ENCODE measurements around the gene ZXDC. TPM values are rescaled to one million over a fixed set of nuclear protein-coding genes. Genes with fewer than 3 reads are reported as not detected.

Gene ZXDC
- 9.5 and 11.1 TPM in 2 replicates for polyA plus RNA-seq (2011; rRNA removed)
- 21.2 and 22.4 TPM in 2 replicates for polyA minus RNA-seq (2011; rRNA and poly(A)+ RNA removed)

- ChIA-PET POLR2A (interaction anchor here (1.0 kb wide), 1 partner anchor 24 kb away, joined by 3 read pairs; no protein-coding TSS in a partner anchor), CTCF (interaction anchor here (0.6 to 1.0 kb wide), 4 partner anchors 19 to 972 kb away, joined by 3 to 7 read pairs (median 3); no protein-coding TSS in a partner anchor)
- Histone ChIP-seq H3K27me3 (ENCODE audit: control insufficient read depth, insufficient read depth, low read length) (no peaks in the 10 kb centered on the region), H3K4me3 (ENCODE audit: low read depth, low read length) (peak within 1 kb of the TSS; percentile 87), H3K9me3 (ENCODE audit: control insufficient read depth, insufficient read depth, low read length) (no peaks in the 10 kb centered on the region; the same call in 1 of the 2 replicates), H3K27ac (ENCODE audit: low read depth, low read length) (peak within 1 kb of the TSS; percentile 47)
- DNase-seq (ENCODE audit: low read depth, low spot score): peak; percentile 79
- peak; percentile 43 for TF ChIP-seq CTCF (IDR thresholded peaks at IDR 0.05; ENCODE audit: low read depth, low read length)
These were observed at the start of gene ZXDC for GRCh38 chr3:126475413-126476114. TSS of gene ZXDC (minus strand) at chr3:126475891. CDS start at chr3:126475865, 26 bp downstream.

- no peak for TF ChIP-seq CTCF (IDR thresholded peaks at IDR 0.05; ENCODE audit: low read depth, low read length)
- ChIA-PET CTCF (interaction anchor here (1.3 to 2.8 kb wide), 2 partner anchors 930 to 1023 kb away, joined by 3 to 11 read pairs; no protein-coding TSS in a partner anchor), POLR2A (no interaction called here)
- Histone ChIP-seq H3K27me3 (ENCODE audit: control insufficient read depth, insufficient read depth, low read length) (peaks cover 30% of the 10 kb centered on the region), H3K4me3 (ENCODE audit: low read depth, low read length) (no peak overlapping the region), H3K9me3 (ENCODE audit: control insufficient read depth, insufficient read depth, low read length) (no peaks in the 10 kb centered on the region), H3K27ac (ENCODE audit: low read depth, low read length) (no peak overlapping the region)
- DNase-seq (ENCODE audit: low read depth, low spot score): no peak
These were observed 49.6 kb upstream of the ZXDC start for GRCh38 chr3:126525091-126525852.

GRCh38 chr3:126524429-126524988, 48.8 kb upstream of the ZXDC start:
- Histone ChIP-seq H3K27ac (ENCODE audit: low read depth, low read length) (no peak overlapping the region), H3K27me3 (ENCODE audit: control insufficient read depth, insufficient read depth, low read length) (peaks cover 34% of the 10 kb centered on the region), H3K9me3 (ENCODE audit: control insufficient read depth, insufficient read depth, low read length) (no peaks in the 10 kb centered on the region), H3K4me3 (ENCODE audit: low read depth, low read length) (peak overlapping the region; percentile 47)
- DNase-seq (ENCODE audit: low read depth, low spot score): no peak
- CTCF ChIA-PET: interaction anchor here (1.3 to 2.8 kb wide), 2 partner anchors 931 to 1024 kb away, joined by 3 to 11 read pairs; no protein-coding TSS in a partner anchor
- POLR2A ChIA-PET: no interaction called here
- no peak for TF ChIP-seq CTCF (IDR thresholded peaks at IDR 0.05; ENCODE audit: low read depth, low read length)

- no peak for DNase-seq (ENCODE audit: low read depth, low spot score)
- peaks cover 34% of the 10 kb centered on the region for H3K27me3 ChIP-seq (ENCODE audit: control insufficient read depth, insufficient read depth, low read length)
- H3K9me3 ChIP-seq (ENCODE audit: control insufficient read depth, insufficient read depth, low read length): no peaks in the 10 kb centered on the region
- ChIA-PET CTCF (interaction anchor here (0.6 to 2.9 kb wide), 6 partner anchors 13 to 1024 kb away, joined by 3 to 37 read pairs (median 9); no protein-coding TSS in a partner anchor), POLR2A (no interaction called here)
- H3K27ac ChIP-seq (ENCODE audit: low read depth, low read length): no peak within 1 kb of the TSS
- TF ChIP-seq CTCF (IDR thresholded peaks at IDR 0.05; ENCODE audit: low read depth, low read length): no peak
- peak within 1 kb of the TSS; percentile 47 for H3K4me3 ChIP-seq (ENCODE audit: low read depth, low read length)
These were observed 48.2 kb upstream of the ZXDC start, which contains the start of gene CHST13 for GRCh38 chr3:126523745-126524428. TSS of gene CHST13 (plus strand) at chr3:126524155. CDS start at chr3:126524333, 178 bp downstream.

Measured in AG04450 (cell line).